Neural cell (in vitro differentiated cells): ENCODE results near the gene C16orf96. TPM values are rescaled to one million over a fixed set of nuclear protein-coding genes. Genes with fewer than 3 reads are reported as not detected.

Experiments
- H2AFZ ChIP-seq: fragments of 200-600, 300-800 bp; sonication (generic), shearing (Covaris generic); 2 replicates; pipeline ENCODE4 v1.6.0; 2014; ENCODE audit warnings: low read depth, mild to moderate bottlenecking, antibody characterized with exemption, low read length, moderate library complexity
- H3F3A ChIP-seq: fragments of 200-600 bp; shearing (Covaris generic); 2 replicates; pipeline ENCODE4 v1.6.1; 2016; ENCODE audit warnings: mild to moderate bottlenecking, moderate library complexity, mixed read lengths, antibody characterized with exemption, low read length; ENCODE audit not compliant: insufficient read depth, poor library complexity, severe bottlenecking
- H3K27ac ChIP-seq: fragments of 200-600, 300-800 bp; sonication (generic), shearing (Covaris generic); 2 replicates; pipeline ENCODE4 v1.5.1; 2014; ENCODE audit warnings: mild to moderate bottlenecking, low read length, moderate library complexity
- H3K27me3 ChIP-seq: fragments of 300-800, 200-600 bp; sonication (generic), shearing (Covaris generic); 2 replicates; pipeline ENCODE4 v1.6.0; 2014; ENCODE audit warnings: mild to moderate bottlenecking, low read depth, low read length, moderate library complexity; ENCODE audit not compliant: insufficient read depth
- H3K36me3 ChIP-seq: fragments of 300-800, 200-600 bp; sonication (generic), shearing (Covaris generic); 2 replicates; pipeline ENCODE4 v1.5.1; 2014; ENCODE audit warnings: mild to moderate bottlenecking, antibody characterized with exemption, low read length, moderate library complexity; ENCODE audit not compliant: insufficient read depth
- H3K4me2 ChIP-seq: fragments of 300-800, 200-600 bp; sonication (generic), shearing (Covaris generic); 2 replicates; pipeline ENCODE4 v1.6.0; 2014; ENCODE audit warnings: mild to moderate bottlenecking, low read length
- H3K4me3 ChIP-seq: fragments of 300-800, 200-600 bp; sonication (generic), shearing (Covaris generic); 2 replicates; pipeline ENCODE4 v1.5.1; 2014; ENCODE audit warnings: mild to moderate bottlenecking, low read length, moderate library complexity
- H3K79me2 ChIP-seq: fragments of 200-600 bp; shearing (Covaris generic); replicated peaks from 2 replicates; pipeline ENCODE4 v1.6.0; 2014; ENCODE audit warnings: mild to moderate bottlenecking, low read length, moderate library complexity; ENCODE audit not compliant: insufficient read depth
- H3K9ac ChIP-seq: fragments of 300-800, 200-600 bp; sonication (generic), shearing (Covaris generic); 2 replicates; pipeline ENCODE4 v1.6.1; 2016; ENCODE audit warnings: mild to moderate bottlenecking, low read length, mixed read lengths
- H3K9me2 ChIP-seq: fragments of 200-600 bp; shearing (Covaris generic); 2 replicates; pipeline ENCODE4 v1.6.1; 2016; ENCODE audit warnings: mild to moderate bottlenecking, low read length, mixed read lengths; ENCODE audit not compliant: insufficient read depth
- H3K9me3 ChIP-seq: fragments of 200-600, 300-800 bp; sonication (generic), shearing (Covaris generic); 2 replicates; pipeline ENCODE4 v1.6.1; 2016; ENCODE audit warnings: mild to moderate bottlenecking, mixed run types, low read length, moderate library complexity, mixed read lengths
- H4K20me1 ChIP-seq: fragments of 200-600 bp; shearing (Covaris generic); 2 replicates; pipeline ENCODE4 v1.6.1; 2016; ENCODE audit warnings: mild to moderate bottlenecking, mixed run types; ENCODE audit not compliant: insufficient read depth
- CTCF ChIP-seq: fragments of 450-650 bp; IDR thresholded peaks from 2 replicates; pipeline ENCODE4 v1.5.1; 2014; ENCODE audit warnings: antibody characterized with exemption, mild to moderate bottlenecking, moderate library complexity; ENCODE audit not compliant: poor library complexity, severe bottlenecking
- EP300 ChIP-seq: fragments of 450-650 bp; conservative IDR thresholded peaks from 2 replicates; pipeline ENCODE4 v1.6.1; 2014; ENCODE audit warnings: antibody characterized with exemption, mild to moderate bottlenecking, moderate library complexity; ENCODE audit not compliant: poor library complexity, severe bottlenecking
- EZH2 ChIP-seq: fragments of 200-600, 300-800 bp; shearing (Covaris generic), sonication (generic); IDR thresholded peaks from 2 replicates; pipeline ENCODE4 v1.6.1; 2014; ENCODE audit warnings: antibody characterized with exemption, low read length, borderline replicate concordance, mild to moderate bottlenecking; ENCODE audit not compliant: insufficient read depth, poor library complexity, severe bottlenecking
- MXI1 ChIP-seq: fragments of 450-650 bp; conservative IDR thresholded peaks from 2 replicates; pipeline ENCODE4 v1.6.1; 2014; ENCODE audit warnings: antibody characterized with exemption, mild to moderate bottlenecking; ENCODE audit not compliant: poor library complexity, severe bottlenecking
- POLR2AphosphoS5 ChIP-seq: IDR thresholded peaks from 2 replicates; pipeline ENCODE4 v1.6.1; 2012
- RAD21 ChIP-seq: fragments of 450-650 bp; conservative IDR thresholded peaks from 2 replicates; pipeline ENCODE4 v1.6.1; 2014; ENCODE audit warnings: antibody characterized with exemption, mild to moderate bottlenecking, moderate library complexity
- REST ChIP-seq: IDR thresholded peaks from 2 replicates; pipeline ENCODE4 v1.6.1; 2012; ENCODE audit warnings: borderline replicate concordance
- SMC3 ChIP-seq: fragments of 450-650 bp; conservative IDR thresholded peaks from 2 replicates; pipeline ENCODE4 v1.6.1; 2014; ENCODE audit warnings: antibody characterized with exemption, mild to moderate bottlenecking, moderate library complexity; ENCODE audit not compliant: poor library complexity
- TAF1 ChIP-seq: IDR thresholded peaks from 2 replicates; pipeline ENCODE4 v1.6.1; 2012; ENCODE audit warnings: low read depth
- polyA plus RNA-seq: library from polyadenylated mRNA; depleted of rRNA; stranded (reverse); fragments of >200 nt; gene quantifications from 2 replicates; pipeline ENCODE4 v1.2.3, GENCODE V29; 2014

The C16orf96 gene
- polyA plus RNA-seq, 1 donor from 2014 or later, result 0.21 TPM

GRCh38 chr16:4523686-4524085 is 32.5 kb upstream of the C16orf96 start:
- no peaks in the 10 kb centered on the region for H3K79me2 ChIP-seq
- H3K27me3 ChIP-seq, result no peaks in the 10 kb centered on the region
- H3F3A ChIP-seq, result no peaks in the 10 kb centered on the region
- no peaks in the 10 kb centered on the region for H3K9me2 ChIP-seq
- H3K4me2 ChIP-seq, result no peak overlapping the region
- H2AFZ ChIP-seq, result no peak overlapping the region
- H3K9ac ChIP-seq, result no peak overlapping the region
- H3K36me3 ChIP-seq, result no peaks in the 10 kb centered on the region
- H3K27ac ChIP-seq, result no peak overlapping the region
- no peaks in the 10 kb centered on the region for H3K9me3 ChIP-seq
- H3K4me3 ChIP-seq, result no peak overlapping the region
- H4K20me1 ChIP-seq, result no peaks in the 10 kb centered on the region
- no peak for TF ChIP-seq TAF1
- no peak for TF ChIP-seq REST
- TF ChIP-seq RAD21, result no peak
- TF ChIP-seq EP300, result no peak
- no peak for TF ChIP-seq CTCF
- TF ChIP-seq MXI1, result no peak
- TF ChIP-seq EZH2, result no peak
- no peak for TF ChIP-seq SMC3
- no peak for TF ChIP-seq POLR2AphosphoS5

GRCh38 chr16:4524571-4524970 is 31.6 kb upstream of the C16orf96 start:
- H4K20me1 ChIP-seq, result no peaks in the 10 kb centered on the region
- H3K4me2 ChIP-seq, result no peak overlapping the region
- TF ChIP-seq RAD21 (no peak), SMC3 (no peak), MXI1 (no peak), POLR2AphosphoS5 (no peak), TAF1 (no peak), EP300 (no peak), REST (no peak), EZH2 (no peak), CTCF (no peak)
- H3K9me2 ChIP-seq, result no peaks in the 10 kb centered on the region
- no peak overlapping the region for H2AFZ ChIP-seq
- H3K9ac ChIP-seq, result no peak overlapping the region
- no peaks in the 10 kb centered on the region for H3K36me3 ChIP-seq
- no peaks in the 10 kb centered on the region for H3K79me2 ChIP-seq
- no peaks in the 10 kb centered on the region for H3F3A ChIP-seq
- H3K9me3 ChIP-seq, result no peaks in the 10 kb centered on the region
- H3K27me3 ChIP-seq, result no peaks in the 10 kb centered on the region
- H3K27ac ChIP-seq, result no peak overlapping the region
- no peak overlapping the region for H3K4me3 ChIP-seq
